Mononuclear cell (primary cell): Measurements from ENCODE around the gene CCR5. TPM values are rescaled to one million over a fixed set of nuclear protein-coding genes. Genes with fewer than 3 reads are reported as not detected.

Experiments used
- H3K27me3 ChIP-seq: 2 replicates; pipeline ENCODE4 v1.6.0; 2011; ENCODE audit warnings: low read length, control low read depth; ENCODE audit not compliant: insufficient read depth
- H3K4me1 ChIP-seq: 2 replicates; pipeline ENCODE4 v1.5.1; 2011; ENCODE audit warnings: mild to moderate bottlenecking, low read length, control low read depth; ENCODE audit not compliant: insufficient read depth
- H3K4me3 ChIP-seq: 2 replicates; pipeline ENCODE4 v1.5.1; 2011; ENCODE audit warnings: mild to moderate bottlenecking, low read length, moderate library complexity
- H3K9me3 ChIP-seq: 2 replicates; pipeline ENCODE4 v1.5.1; 2011; ENCODE audit warnings: low read depth, mild to moderate bottlenecking, control low read depth, low read length
- total RNA-seq: library from RNA; depleted of rRNA; stranded (reverse); fragments of >200 nt; gene quantifications from one replicate; pipeline ENCODE4 v1.2.3, GENCODE V29; 2012

The CCR5 gene
- total RNA-seq, 1 donor: 5.4 TPM

DNA sequence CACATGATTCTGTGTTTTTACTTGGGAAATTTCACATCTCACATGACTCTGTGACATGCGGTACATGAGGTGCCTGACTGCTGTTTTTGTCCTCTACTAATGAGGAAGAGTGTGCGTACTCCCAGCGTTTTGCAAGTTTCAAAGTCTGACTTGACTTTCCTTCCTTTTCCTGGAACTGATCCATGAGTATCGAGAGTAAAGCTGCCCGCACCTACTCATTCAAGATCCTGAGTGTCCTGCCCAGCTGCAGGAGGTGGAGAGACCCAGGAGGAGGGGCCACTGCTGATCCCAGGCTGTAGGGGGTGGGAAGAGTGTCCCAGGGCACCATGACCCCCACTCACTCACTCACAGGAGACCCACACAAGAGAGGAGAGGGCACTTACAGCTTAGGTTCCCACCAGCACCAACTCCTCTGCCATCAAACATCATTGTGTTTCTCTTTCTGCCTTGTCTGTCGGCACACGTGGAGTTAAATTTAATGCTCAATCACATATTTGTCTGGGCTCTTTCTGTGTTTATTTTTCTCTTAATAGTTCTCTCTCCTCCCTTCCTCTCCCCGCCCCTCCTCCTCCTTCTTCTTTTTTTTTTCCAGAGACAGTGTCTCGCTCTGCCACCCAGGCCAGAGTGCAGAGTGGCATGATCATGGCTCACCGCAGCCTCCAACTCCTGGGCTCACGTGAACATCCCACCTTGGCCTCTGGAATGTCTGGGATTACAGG, 34.7 kb downstream of the CCR5 start:
- H3K4me3 ChIP-seq: no peak overlapping the region

GRCh38 chr3:46406443-46406787, 35.7 kb downstream of the CCR5 start:
- Histone ChIP-seq H3K4me3 (no peak overlapping the region), H3K4me1 (peaks cover 40% of the 10 kb centered on the region)

More for the DNA sequence above, 34.7 kb downstream of the CCR5 start:
- H3K4me1 ChIP-seq: peaks cover 40% of the 10 kb centered on the region
- no peaks in the 10 kb centered on the region for H3K9me3 ChIP-seq
- no peaks in the 10 kb centered on the region for H3K27me3 ChIP-seq

GRCh38 chr3:46406788-46407611, 36.3 kb downstream of the CCR5 start, which contains the start of the genes CCR5AS and CCRL2:
Gene CCR5AS, minus strand, starts transcription at chr3:46407066.
Gene CCRL2, plus strand, starts transcription at chr3:46407259. Its CDS starts 821 bp downstream, at chr3:46408080.
- Histone ChIP-seq H3K27me3 (no peaks in the 10 kb centered on the region), H3K4me3 (peak within 1 kb of the TSS; percentile 42), H3K9me3 (no peaks in the 10 kb centered on the region), H3K4me1 (peaks cover 40% of the 10 kb centered on the region)

More at GRCh38 chr3:46406443-46406787, 35.7 kb downstream of the CCR5 start:
- Histone ChIP-seq H3K27me3 (no peaks in the 10 kb centered on the region), H3K9me3 (no peaks in the 10 kb centered on the region)

DNA sequence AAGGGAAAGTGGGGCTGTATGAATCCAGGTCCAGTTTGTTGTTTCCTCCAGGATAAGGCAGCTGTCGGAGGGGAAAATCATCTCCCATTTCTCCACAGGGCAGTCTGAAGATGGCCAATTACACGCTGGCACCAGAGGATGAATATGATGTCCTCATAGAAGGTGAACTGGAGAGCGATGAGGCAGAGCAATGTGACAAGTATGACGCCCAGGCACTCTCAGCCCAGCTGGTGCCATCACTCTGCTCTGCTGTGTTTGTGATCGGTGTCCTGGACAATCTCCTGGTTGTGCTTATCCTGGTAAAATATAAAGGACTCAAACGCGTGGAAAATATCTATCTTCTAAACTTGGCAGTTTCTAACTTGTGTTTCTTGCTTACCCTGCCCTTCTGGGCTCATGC, 37.2 kb downstream of the CCR5 start:
- Histone ChIP-seq H3K4me3 (no peak overlapping the region), H3K27me3 (no peaks in the 10 kb centered on the region), H3K4me1 (peaks cover 45% of the 10 kb centered on the region), H3K9me3 (no peaks in the 10 kb centered on the region)

DNA sequence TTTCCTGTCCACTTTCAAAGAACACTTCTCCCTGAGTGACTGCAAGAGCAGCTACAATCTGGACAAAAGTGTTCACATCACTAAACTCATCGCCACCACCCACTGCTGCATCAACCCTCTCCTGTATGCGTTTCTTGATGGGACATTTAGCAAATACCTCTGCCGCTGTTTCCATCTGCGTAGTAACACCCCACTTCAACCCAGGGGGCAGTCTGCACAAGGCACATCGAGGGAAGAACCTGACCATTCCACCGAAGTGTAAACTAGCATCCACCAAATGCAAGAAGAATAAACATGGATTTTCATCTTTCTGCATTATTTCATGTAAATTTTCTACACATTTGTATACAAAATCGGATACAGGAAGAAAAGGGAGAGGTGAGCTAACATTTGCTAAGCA, 38.1 kb downstream of the CCR5 start:
- Histone ChIP-seq H3K4me1 (peaks cover 45% of the 10 kb centered on the region), H3K9me3 (no peaks in the 10 kb centered on the region), H3K4me3 (no peak overlapping the region), H3K27me3 (no peaks in the 10 kb centered on the region)

DNA sequence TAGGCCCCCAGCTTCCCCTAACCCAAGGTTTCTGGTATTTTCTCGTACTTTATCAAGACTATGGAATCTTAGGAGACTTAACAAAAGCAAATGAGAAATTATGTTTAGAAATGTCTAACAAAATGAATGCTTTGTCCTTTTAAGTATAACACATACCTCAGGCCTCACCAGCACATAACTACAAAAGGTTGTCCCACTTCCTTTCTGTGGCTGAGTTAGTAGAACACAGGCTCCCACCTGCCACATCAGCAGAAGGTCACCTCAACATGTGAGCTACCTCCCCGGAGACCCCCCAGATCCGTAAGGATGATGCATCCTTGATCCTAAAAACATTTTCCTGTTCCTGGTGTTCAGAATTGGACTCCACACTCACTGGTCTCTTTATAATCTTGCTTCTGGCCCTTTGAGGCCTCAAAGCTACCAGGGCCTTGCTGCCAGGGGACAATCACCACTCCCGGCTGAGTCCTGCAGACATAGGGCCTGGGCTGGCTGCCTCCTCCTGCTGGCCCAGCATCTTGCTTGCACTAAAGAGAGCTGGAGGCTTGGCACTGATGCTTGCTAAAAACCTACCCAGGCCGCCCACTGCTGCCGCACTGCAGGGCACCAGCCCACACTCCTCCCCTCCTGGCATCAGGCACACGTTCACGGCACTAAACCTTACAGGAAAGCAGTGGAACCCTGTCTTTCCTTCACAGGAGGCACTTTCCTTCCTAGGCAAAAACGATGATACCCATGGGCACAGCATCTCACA, 39.2 kb downstream of the CCR5 start:
- no peaks in the 10 kb centered on the region for H3K27me3 ChIP-seq
- H3K4me3 ChIP-seq: no peak overlapping the region
- H3K4me1 ChIP-seq: peaks cover 40% of the 10 kb centered on the region
- H3K9me3 ChIP-seq: no peaks in the 10 kb centered on the region

DNA sequence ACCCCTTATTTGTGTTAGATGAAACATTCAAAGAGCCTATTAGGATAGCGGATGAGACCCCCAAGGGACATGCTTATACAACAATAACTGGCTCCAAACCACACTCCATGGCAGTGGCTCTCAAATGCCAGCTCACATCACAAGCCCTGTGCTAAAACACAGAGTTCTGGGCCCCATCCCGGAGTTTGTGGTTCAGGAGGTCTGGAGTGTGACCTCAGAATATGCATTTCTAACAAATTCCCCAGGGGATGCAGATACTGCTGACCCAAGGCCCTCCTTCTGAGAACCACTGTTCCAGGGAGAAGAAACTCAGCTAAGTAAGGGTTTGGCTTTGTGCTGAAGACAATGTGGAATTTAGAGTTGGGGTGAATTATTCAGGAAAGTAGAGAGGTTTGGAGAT, 39.9 kb downstream of the CCR5 start:
- Histone ChIP-seq H3K27me3 (no peaks in the 10 kb centered on the region), H3K4me1 (peaks cover 32% of the 10 kb centered on the region), H3K4me3 (no peak overlapping the region), H3K9me3 (no peaks in the 10 kb centered on the region)

DNA sequence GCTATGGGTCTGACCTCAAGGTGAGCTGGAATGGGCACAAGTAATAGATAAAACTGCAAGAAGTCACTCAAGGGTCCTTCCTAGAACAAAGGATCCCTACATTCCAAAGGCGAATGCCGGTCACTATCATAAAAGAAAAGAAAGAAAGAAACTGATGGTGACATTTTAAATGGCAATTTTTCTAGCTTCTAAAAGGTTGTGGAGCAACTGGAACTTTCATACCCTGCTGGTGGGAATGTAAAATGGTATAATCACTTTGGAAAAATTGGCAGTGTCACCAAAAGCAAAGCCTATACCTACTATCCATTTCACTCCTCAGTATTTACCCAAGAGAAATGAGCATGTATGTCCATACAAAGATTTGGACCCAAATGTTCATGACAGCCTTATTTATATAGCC, 40.5 kb downstream of the CCR5 start:
- H3K9me3 ChIP-seq: no peaks in the 10 kb centered on the region
- peaks cover 29% of the 10 kb centered on the region for H3K4me1 ChIP-seq
- no peak overlapping the region for H3K4me3 ChIP-seq
- H3K27me3 ChIP-seq: no peaks in the 10 kb centered on the region

GRCh38 chr3:46412786-46413298, 42.1 kb downstream of the CCR5 start:
- Histone ChIP-seq H3K4me1 (peaks cover 17% of the 10 kb centered on the region), H3K9me3 (no peaks in the 10 kb centered on the region), H3K4me3 (no peak overlapping the region), H3K27me3 (no peaks in the 10 kb centered on the region)

DNA sequence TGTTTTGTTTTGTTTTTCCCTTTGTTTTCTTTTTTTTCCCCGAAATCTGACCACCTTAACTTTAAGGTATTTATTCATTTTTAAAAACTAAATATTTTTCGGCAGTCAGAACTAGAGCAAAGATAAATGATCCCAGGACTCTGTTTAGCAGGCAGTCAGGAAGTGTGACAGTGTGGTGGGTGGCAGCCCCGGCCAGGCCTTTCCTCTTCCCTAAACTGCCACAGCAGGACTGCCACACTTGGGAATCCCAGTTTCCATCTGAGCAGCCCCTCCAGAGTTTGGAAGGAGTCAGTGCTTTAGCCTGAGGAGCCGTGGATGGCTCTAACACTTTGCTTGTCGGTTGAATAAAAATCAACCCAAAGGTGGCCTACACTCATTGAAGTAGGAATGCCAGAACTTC, 43.2 kb downstream of the CCR5 start:
- no peak overlapping the region for H3K4me3 ChIP-seq
- H3K4me1 ChIP-seq: peaks cover 11% of the 10 kb centered on the region
- no peaks in the 10 kb centered on the region for H3K27me3 ChIP-seq
- H3K9me3 ChIP-seq: no peaks in the 10 kb centered on the region

DNA sequence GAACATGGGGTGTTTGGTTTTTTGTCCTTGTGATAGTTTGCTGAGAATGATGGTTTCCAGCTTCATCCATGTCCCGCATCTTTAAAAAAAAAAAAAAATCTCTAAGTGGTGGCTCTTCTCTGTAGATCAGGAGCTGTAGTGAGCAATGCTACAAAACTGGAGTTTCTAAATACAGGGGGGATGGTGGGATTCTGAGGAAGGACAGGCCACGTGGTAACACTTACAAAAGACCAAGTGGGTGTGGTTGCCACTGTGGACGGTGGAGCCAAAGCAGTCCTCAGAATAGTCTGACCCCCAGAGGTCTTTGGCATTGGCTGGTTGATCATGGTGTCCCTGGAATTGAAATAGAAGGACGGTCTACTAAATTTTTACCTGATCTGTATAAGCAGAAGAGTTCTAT, 44.0 kb downstream of the CCR5 start:
- Histone ChIP-seq H3K27me3 (no peaks in the 10 kb centered on the region), H3K4me3 (no peak overlapping the region), H3K9me3 (no peaks in the 10 kb centered on the region), H3K4me1 (peaks cover 11% of the 10 kb centered on the region)

GRCh38 chr3:46416125-46416810, 45.5 kb downstream of the CCR5 start:
- Histone ChIP-seq H3K9me3 (no peaks in the 10 kb centered on the region), H3K4me3 (no peak overlapping the region), H3K27me3 (no peaks in the 10 kb centered on the region), H3K4me1 (peaks cover 11% of the 10 kb centered on the region)

GRCh38 chr3:46416811-46417510, 46.2 kb downstream of the CCR5 start:
- Histone ChIP-seq H3K4me1 (peaks cover 11% of the 10 kb centered on the region), H3K9me3 (no peaks in the 10 kb centered on the region), H3K4me3 (no peak overlapping the region), H3K27me3 (no peaks in the 10 kb centered on the region)
